DND-41 (cell line): ENCODE data around the gene CHMP4A.

ENCODE experiments used
- CTCF ChIP-seq: IDR thresholded peaks from 2 replicates; pipeline ENCODE4 v1.5.1; 2012; ENCODE audit warnings: borderline replicate concordance, low read length, moderate library complexity, mild to moderate bottlenecking; ENCODE audit not compliant: poor library complexity, severe bottlenecking; ENCODE audit errors: extremely low read depth
- EZH2 ChIP-seq: IDR thresholded peaks from 3 replicates; pipeline ENCODE4 v1.6.1; 2012; ENCODE audit warnings: borderline replicate concordance, low read depth, mild to moderate bottlenecking, moderate library complexity, low read length, inconsistent platforms; ENCODE audit not compliant: severe bottlenecking

GRCh38 chr14:24215495-24216344 is 2.4 kb upstream of the CHMP4A start, which contains the start of gene MDP1:
- TF ChIP-seq CTCF (peak; percentile 91), EZH2 (no peak)
